OCI-LY1 (cell line): ENCODE results near the gene ELMO1.

Experiments
- H2AFZ ChIP-seq: fragments of 200-600 bp; sonication (generic), shearing (Covaris generic); 2 replicates; pipeline ENCODE4 v1.6.0; 2014; ENCODE audit warnings: antibody characterized with exemption, mild to moderate bottlenecking, low read length
- H3F3A ChIP-seq: fragments of 200-600 bp; sonication (generic), shearing (Covaris generic); 2 replicates; pipeline ENCODE4 v1.6.0; 2014; ENCODE audit warnings: mild to moderate bottlenecking, antibody characterized with exemption, low read length, moderate library complexity; ENCODE audit not compliant: insufficient read depth
- H3K27ac ChIP-seq: fragments of 200-600 bp; sonication (generic); 2 replicates; pipeline ENCODE4 v1.5.1; 2014; ENCODE audit warnings: low read length, mixed run types, mild to moderate bottlenecking, low read depth; ENCODE audit not compliant: poor library complexity, severe bottlenecking
- H3K27me3 ChIP-seq: fragments of 200-600 bp; sonication (generic); 2 replicates; pipeline ENCODE4 v1.6.0; 2014; ENCODE audit warnings: antibody characterized with exemption, mild to moderate bottlenecking, low read length, moderate library complexity; ENCODE audit not compliant: insufficient read depth
- H3K36me3 ChIP-seq: fragments of 200-600 bp; sonication (generic); 2 replicates; pipeline ENCODE4 v1.6.1; 2014; ENCODE audit warnings: mild to moderate bottlenecking, antibody characterized with exemption, low read length, moderate library complexity, mixed read lengths; ENCODE audit not compliant: insufficient read depth
- H3K4me1 ChIP-seq: fragments of 200-600 bp; sonication (generic); 2 replicates; pipeline ENCODE4 v1.5.1; 2014; ENCODE audit warnings: mild to moderate bottlenecking, low read length, moderate library complexity; ENCODE audit not compliant: insufficient read depth, severe bottlenecking
- H3K4me2 ChIP-seq: fragments of 200-600 bp; sonication (generic), shearing (Covaris generic); 2 replicates; pipeline ENCODE4 v1.6.1; 2014; ENCODE audit warnings: low read length
- H3K4me3 ChIP-seq: fragments of 200-600 bp; sonication (generic); 2 replicates; pipeline ENCODE4 v1.5.1; 2014; ENCODE audit warnings: low read length, low read depth, mild to moderate bottlenecking, mixed read lengths; ENCODE audit not compliant: poor library complexity, severe bottlenecking
- H3K79me2 ChIP-seq: fragments of 200-600 bp; shearing (Covaris generic); 2 replicates; pipeline ENCODE4 v1.6.1; 2016; ENCODE audit warnings: mixed run types, low read length, mixed read lengths; ENCODE audit not compliant: insufficient read depth
- H3K9ac ChIP-seq: fragments of 200-600 bp; sonication (generic), shearing (Covaris generic); 2 replicates; pipeline ENCODE4 v1.6.1; 2014; ENCODE audit warnings: mild to moderate bottlenecking, low read length, mixed read lengths
- H3K9me2 ChIP-seq: fragments of 200-600 bp; sonication (generic), shearing (Covaris generic); 2 replicates; pipeline ENCODE4 v1.6.1; 2014; ENCODE audit warnings: low read depth, mild to moderate bottlenecking, low read length, mixed read lengths
- H3K9me3 ChIP-seq: fragments of 200-600 bp; shearing (Covaris generic); 2 replicates; pipeline ENCODE4 v1.6.1; 2014; ENCODE audit warnings: low read length, mixed read lengths
- H4K20me1 ChIP-seq: fragments of 200-600 bp; sonication (generic), shearing (Covaris generic); 2 replicates; pipeline ENCODE4 v1.6.0; 2016; ENCODE audit warnings: mild to moderate bottlenecking, low read length; ENCODE audit not compliant: insufficient read depth
- CTCF ChIP-seq: fragments of 200-600 bp; sonication (generic), shearing (Covaris generic); IDR thresholded peaks from 2 replicates; pipeline ENCODE4 v1.5.1; 2017; ENCODE audit warnings: mild to moderate bottlenecking, antibody characterized with exemption, low read length, moderate library complexity, mixed read lengths
- EZH2 ChIP-seq: fragments of 200-600 bp; sonication (generic), shearing (Covaris generic); IDR thresholded peaks from 2 replicates; pipeline ENCODE4 v1.8.0; 2017; ENCODE audit warnings: borderline replicate concordance, mixed run types, mild to moderate bottlenecking, antibody characterized with exemption, low read length, moderate library complexity, mixed read lengths

The ELMO1 gene

GRCh38 chr7:37041461-37041860 is 407.2 kb downstream of the ELMO1 start:
- TF ChIP-seq CTCF = no peak
- TF ChIP-seq EZH2 = no peak
- no peak overlapping the region for H3K4me2 ChIP-seq
- H3K9me3 ChIP-seq = 0 out of 2 replicates have a peak, but pooled peaks cover 5% of the 10 kb centered on the region
- H3K9me2 ChIP-seq = no peaks in the 10 kb centered on the region
- H3K9ac ChIP-seq = no peak overlapping the region
- no peaks in the 10 kb centered on the region for H3K79me2 ChIP-seq
- no peaks in the 10 kb centered on the region for H3K4me1 ChIP-seq
- H3K27ac ChIP-seq = no peak overlapping the region
- H3K36me3 ChIP-seq = peaks cover 38% of the 10 kb centered on the region
- no peaks in the 10 kb centered on the region for H3F3A ChIP-seq
- H3K27me3 ChIP-seq = no peaks in the 10 kb centered on the region
- no peak overlapping the region for H2AFZ ChIP-seq
- H4K20me1 ChIP-seq = no peaks in the 10 kb centered on the region
- H3K4me3 ChIP-seq = no peak overlapping the region

GRCh38 chr7:37040330-37040729 is 408.3 kb downstream of the ELMO1 start:
- Histone ChIP-seq H3F3A (no peaks in the 10 kb centered on the region), H3K4me2 (no peak overlapping the region), H3K4me3 (no peak overlapping the region), H3K9me3 (0 out of 2 replicates have a peak, but pooled peaks cover 5% of the 10 kb centered on the region), H3K9me2 (no peaks in the 10 kb centered on the region), H3K27me3 (no peaks in the 10 kb centered on the region), H3K9ac (no peak overlapping the region), H3K79me2 (no peaks in the 10 kb centered on the region), H2AFZ (no peak overlapping the region), H4K20me1 (no peaks in the 10 kb centered on the region), H3K4me1 (no peaks in the 10 kb centered on the region), H3K27ac (no peak overlapping the region), H3K36me3 (peaks cover 38% of the 10 kb centered on the region)
- no peak for TF ChIP-seq CTCF
- TF ChIP-seq EZH2 = no peak

GRCh38 chr7:37039131-37039749 is 409.4 kb downstream of the ELMO1 start:
- Histone ChIP-seq H4K20me1 (no peaks in the 10 kb centered on the region), H3K4me1 (no peaks in the 10 kb centered on the region), H3K27me3 (no peaks in the 10 kb centered on the region), H2AFZ (no peak overlapping the region), H3K9me2 (no peaks in the 10 kb centered on the region), H3K4me3 (no peak overlapping the region), H3K27ac (no peak overlapping the region), H3K9me3 (0 out of 2 replicates have a peak, but pooled peaks cover 5% of the 10 kb centered on the region), H3K36me3 (peaks cover 38% of the 10 kb centered on the region), H3K4me2 (no peak overlapping the region), H3F3A (no peaks in the 10 kb centered on the region), H3K9ac (no peak overlapping the region), H3K79me2 (no peaks in the 10 kb centered on the region)
- TF ChIP-seq EZH2 (no peak), CTCF (no peak)
